NK-92 (cell line): ENCODE measurements around the gene HAUS8.

Source experiments
- DNase-seq: peaks from one replicate; lab custom pipeline; 2025; ENCODE audit not compliant: unreplicated experiment; lab: John Stamatoyannopoulos, UW

HAUS8 gene

GRCh38 chr19:17001603-17002183, 73.6 kb downstream of the HAUS8 start:
- no peak for DNase-seq
